PC-9 (cell line): Measurements from ENCODE around the gene CRTC1.

Experiments used
- CTCF ChIP-seq: fragments of 200-600 bp; sonication (generic); conservative IDR thresholded peaks from 2 replicates; pipeline ENCODE4 v1.6.1; 2017; ENCODE audit warnings: mixed run types, antibody characterized with exemption, mild to moderate bottlenecking, moderate library complexity
- EZH2 ChIP-seq: fragments of 200-600 bp; sonication (generic); IDR thresholded peaks from 2 replicates; pipeline ENCODE4 v1.8.0; 2017; ENCODE audit warnings: antibody characterized with exemption, low read depth

GRCh38 chr19:18804139-18804601 is 120.7 kb downstream of the CRTC1 start:
- TF ChIP-seq CTCF: no peak
- no peak for TF ChIP-seq EZH2
